ENCODE results near the gene RBKS. TPM values are rescaled to one million over a fixed set of nuclear protein-coding genes. Genes with fewer than 3 reads are reported as not detected.

Gene RBKS
- total RNA-seq, 4 donors from 2014 or later = 6.9 to 10.6 (median 8.1) TPM

DNA sequence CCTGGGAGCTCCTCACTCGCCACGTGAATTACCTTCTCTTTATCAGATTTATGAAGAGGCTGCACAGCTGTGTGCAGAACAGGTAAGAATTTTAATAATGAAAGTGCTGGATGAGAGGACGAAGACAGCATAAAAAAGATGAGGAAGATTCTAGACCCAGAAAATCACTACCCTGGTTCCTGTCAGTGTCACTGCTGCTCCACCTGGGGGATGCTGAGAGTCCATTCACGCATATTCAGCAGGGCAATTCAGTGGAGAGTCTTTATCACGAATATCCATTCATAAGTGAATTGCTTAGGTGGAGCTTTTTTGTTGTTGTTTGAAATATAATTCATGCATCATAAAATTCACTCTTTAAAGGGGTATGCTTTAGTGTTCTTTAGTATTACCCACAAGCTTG lies 66.6 kb downstream of the RBKS start:
- Histone ChIP-seq H3K36me3 (no peaks in the 10 kb centered on the region), H3K27me3 (no peaks in the 10 kb centered on the region), H3K27ac (no peak overlapping the region), H3K4me3 (replicated peaks in 1 of 3) (no peak overlapping the region), H3K9me3 (no peaks in the 10 kb centered on the region), H3K4me1 (peaks cover 0 to 4% of the 10 kb centered on the region in 2 donors)
- DNase-seq = no peak
- TF ChIP-seq, protein P1, sequence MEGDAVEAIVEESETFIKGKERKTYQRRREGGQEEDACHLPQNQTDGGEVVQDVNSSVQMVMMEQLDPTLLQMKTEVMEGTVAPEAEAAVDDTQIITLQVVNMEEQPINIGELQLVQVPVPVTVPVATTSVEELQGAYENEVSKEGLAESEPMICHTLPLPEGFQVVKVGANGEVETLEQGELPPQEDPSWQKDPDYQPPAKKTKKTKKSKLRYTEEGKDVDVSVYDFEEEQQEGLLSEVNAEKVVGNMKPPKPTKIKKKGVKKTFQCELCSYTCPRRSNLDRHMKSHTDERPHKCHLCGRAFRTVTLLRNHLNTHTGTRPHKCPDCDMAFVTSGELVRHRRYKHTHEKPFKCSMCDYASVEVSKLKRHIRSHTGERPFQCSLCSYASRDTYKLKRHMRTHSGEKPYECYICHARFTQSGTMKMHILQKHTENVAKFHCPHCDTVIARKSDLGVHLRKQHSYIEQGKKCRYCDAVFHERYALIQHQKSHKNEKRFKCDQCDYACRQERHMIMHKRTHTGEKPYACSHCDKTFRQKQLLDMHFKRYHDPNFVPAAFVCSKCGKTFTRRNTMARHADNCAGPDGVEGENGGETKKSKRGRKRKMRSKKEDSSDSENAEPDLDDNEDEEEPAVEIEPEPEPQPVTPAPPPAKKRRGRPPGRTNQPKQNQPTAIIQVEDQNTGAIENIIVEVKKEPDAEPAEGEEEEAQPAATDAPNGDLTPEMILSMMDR (IDR thresholded peaks at IDR 0.05) = no peak
- no peak for TF ChIP-seq POLR2A (IDR thresholded peaks at IDR 0.05)
- intact Hi-C loops (cut with DNase I) = no loop called here
- 93 to 94% methylated on average over 5 of the region's 5 CpGs for WGBS, 2 donors

DNA sequence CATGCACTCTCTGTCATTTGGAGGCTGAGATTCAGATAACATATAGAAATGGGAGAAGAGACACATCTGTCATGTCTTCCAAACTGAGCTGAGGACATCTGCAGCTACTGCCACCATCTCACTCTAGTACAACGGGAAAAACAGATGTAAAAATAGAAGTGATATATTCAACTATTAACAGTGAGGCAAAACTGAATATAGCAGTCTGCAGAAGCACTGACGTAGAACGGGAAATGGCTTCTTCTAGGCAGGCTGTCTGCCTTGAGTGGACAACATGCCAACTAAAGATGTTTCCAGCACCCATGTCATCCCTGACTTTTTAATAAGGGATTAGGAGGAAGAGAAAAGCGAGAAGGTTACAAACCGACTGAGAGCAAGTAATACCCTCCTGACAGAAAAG lies 67.1 kb downstream of the RBKS start:
- peaks cover 0 to 4% of the 10 kb centered on the region in 2 donors for H3K4me1 ChIP-seq
- WGBS, 2 donors = 89% methylated on average over 5 of the region's 5 CpGs
- H3K36me3 ChIP-seq = no peaks in the 10 kb centered on the region
- no peak for TF ChIP-seq POLR2A (IDR thresholded peaks at IDR 0.05)
- intact Hi-C loops (cut with DNase I) = no loop called here
- no peaks in the 10 kb centered on the region for H3K27me3 ChIP-seq
- no peaks in the 10 kb centered on the region for H3K9me3 ChIP-seq
- no peak overlapping the region for H3K4me3 ChIP-seq (replicated peaks in 1 of 3)
- no peak overlapping the region for H3K27ac ChIP-seq
- DNase-seq = no peak

DNA sequence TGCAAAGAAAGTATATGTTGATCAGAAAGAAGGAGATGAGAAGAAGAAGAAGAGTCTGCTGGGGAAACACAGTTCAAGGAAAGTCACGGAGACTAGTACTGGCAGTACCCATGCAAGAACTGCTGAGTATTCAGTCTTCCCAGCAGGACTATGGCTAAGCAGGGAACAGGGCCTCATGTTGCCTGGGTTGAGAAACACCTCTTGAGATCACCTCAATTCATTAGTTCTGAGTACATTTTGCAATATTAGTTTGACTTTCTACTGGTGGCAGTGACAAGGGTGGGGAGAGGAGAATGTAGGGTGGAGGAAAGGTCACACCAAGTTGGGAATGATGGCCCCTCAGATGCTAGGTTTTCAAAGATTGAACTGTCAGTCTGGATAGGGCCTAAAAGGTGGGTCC lies 68.1 kb downstream of the RBKS start:
- TF ChIP-seq, protein P1 (IDR thresholded peaks at IDR 0.05) = no peak
- no peak for TF ChIP-seq POLR2A (IDR thresholded peaks at IDR 0.05)
- Histone ChIP-seq H3K36me3 (no peaks in the 10 kb centered on the region), H3K27me3 (no peaks in the 10 kb centered on the region), H3K27ac (no peak overlapping the region), H3K4me3 (replicated peaks in 1 of 3) (no peak overlapping the region), H3K4me1 (peaks cover 0 to 4% of the 10 kb centered on the region in 2 donors), H3K9me3 (no peaks in the 10 kb centered on the region)
- intact Hi-C loops (cut with DNase I) = no loop called here
- no peak for DNase-seq
- WGBS, 2 donors = 94% methylated on average over 1 of the region's 1 CpG

DNA sequence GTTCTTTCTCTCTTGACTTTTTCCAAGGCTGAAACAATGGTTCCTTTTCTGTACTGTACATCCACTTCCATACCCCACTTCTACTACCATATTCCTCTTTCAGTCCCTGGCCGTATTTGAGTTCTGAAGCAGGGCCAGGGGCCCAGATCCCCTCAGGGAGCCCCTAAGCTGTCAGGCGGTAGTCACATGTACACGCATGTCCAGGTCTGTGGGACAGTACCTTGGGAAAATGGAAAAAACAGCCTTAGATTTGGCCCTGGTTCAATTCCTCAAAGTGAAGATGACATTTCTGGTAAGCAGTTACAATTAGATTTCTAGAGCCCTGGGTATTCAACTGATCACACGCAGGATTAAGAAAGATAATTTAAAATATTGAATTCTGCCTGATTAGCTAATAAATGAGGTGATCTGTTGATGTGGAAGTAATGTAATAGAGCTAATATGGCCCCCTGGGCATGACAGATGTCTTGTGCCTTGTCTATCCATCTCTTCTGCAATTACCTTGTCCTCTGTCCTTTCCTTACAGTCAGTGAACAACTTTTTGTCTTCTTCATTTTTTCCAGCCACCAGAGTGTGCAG lies 74.2 kb downstream of the RBKS start:
- no peak for DNase-seq
- intact Hi-C loops (cut with DNase I) = no loop called here
- TF ChIP-seq POLR2A (IDR thresholded peaks at IDR 0.05) = no peak
- WGBS, 2 donors = 96 to 99% methylated on average over 4 of the region's 4 CpGs
- Histone ChIP-seq H3K9me3 (no peaks in the 10 kb centered on the region), H3K27ac (no peak overlapping the region), H3K36me3 (no peaks in the 10 kb centered on the region), H3K4me3 (replicated peaks in 1 of 3) (no peak overlapping the region), H3K27me3 (no peaks in the 10 kb centered on the region), H3K4me1 (no peaks in the 10 kb centered on the region)

DNA sequence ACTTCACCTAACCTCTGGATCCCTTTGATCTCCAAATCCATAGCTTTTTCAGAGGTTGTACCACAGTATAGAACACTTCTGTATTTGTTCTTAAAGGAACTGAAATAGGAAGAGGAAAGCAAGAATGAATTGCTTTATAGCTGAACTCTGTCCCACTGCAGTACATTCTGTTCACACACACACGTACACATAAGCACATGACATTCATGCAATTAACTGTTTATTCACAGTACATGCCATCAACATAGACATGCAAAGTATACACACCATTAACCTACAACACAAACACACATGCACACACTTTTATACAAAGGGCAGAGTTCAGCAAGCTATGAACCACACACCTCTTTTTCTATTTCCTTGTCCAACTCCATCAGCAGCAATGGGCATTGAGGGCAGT lies 75.4 kb downstream of the RBKS start:
- H3K27me3 ChIP-seq = no peaks in the 10 kb centered on the region

DNA sequence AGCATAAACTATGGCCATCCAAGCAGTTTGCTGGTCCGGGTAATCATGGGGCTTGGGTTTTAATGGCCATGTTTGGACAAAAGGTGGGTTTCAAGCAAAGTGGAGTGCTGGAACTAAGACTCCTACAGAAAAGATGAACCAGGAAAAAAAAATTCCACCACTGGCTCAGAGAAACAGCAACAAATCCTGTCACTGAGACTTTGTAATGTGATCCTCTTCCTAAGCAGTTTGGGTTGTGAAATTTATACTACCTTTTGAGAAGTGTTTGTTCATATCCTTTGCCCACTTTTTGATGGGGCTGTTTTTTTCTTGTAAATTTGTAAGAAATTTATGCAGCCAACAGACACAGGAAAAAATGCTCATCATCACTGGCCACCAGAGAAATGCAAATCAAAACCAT lies 78.4 kb downstream of the RBKS start:
- intact Hi-C loops (cut with DNase I) = no loop called here

More for the DNA sequence above, 75.4 kb downstream of the RBKS start:
- no peaks in the 10 kb centered on the region for H3K4me1 ChIP-seq
- intact Hi-C loops (cut with DNase I) = no loop called here
- TF ChIP-seq, protein P1 (IDR thresholded peaks at IDR 0.05) = no peak
- no peak for TF ChIP-seq POLR2A (IDR thresholded peaks at IDR 0.05)
- 71 to 83% methylated on average over 1 of the region's 1 CpG for WGBS, 2 donors
- no peaks in the 10 kb centered on the region for H3K36me3 ChIP-seq
- no peak for DNase-seq
- no peak overlapping the region for H3K4me3 ChIP-seq (replicated peaks in 1 of 3)
- no peak overlapping the region for H3K27ac ChIP-seq
- no peaks in the 10 kb centered on the region for H3K9me3 ChIP-seq

More for the DNA sequence above, 78.4 kb downstream of the RBKS start:
- no peaks in the 10 kb centered on the region for H3K36me3 ChIP-seq
- no peak overlapping the region for H3K27ac ChIP-seq
- DNase-seq = no peak
- no peaks in the 10 kb centered on the region for H3K9me3 ChIP-seq
- TF ChIP-seq, protein P1 (IDR thresholded peaks at IDR 0.05) = no peak
- no peak for TF ChIP-seq POLR2A (IDR thresholded peaks at IDR 0.05)
- no peaks in the 10 kb centered on the region for H3K27me3 ChIP-seq
- WGBS, 2 donors = 95 to 97% methylated on average over 1 of the region's 1 CpG
- no peak overlapping the region for H3K4me3 ChIP-seq (replicated peaks in 1 of 3)
- no peaks in the 10 kb centered on the region for H3K4me1 ChIP-seq

Measured in thyroid gland (tissue), 4 donors.